HG03571 (cell line): Measurements from ENCODE around the gene CIAO3.
"Not testable (repeated sequence)": the region's sequence is repeated elsewhere in the genome, so short reads cannot be mapped to it uniquely, and the experiment has no call there.

Source experiments
- ATAC-seq: cut with Tn5 transposase; IDR thresholded peaks from one replicate; pipeline ENCODE4 v1.9.1; 2021; ENCODE audit not compliant: unreplicated experiment

The CIAO3 gene

GRCh38 chr16:760545-761343 lies 19.9 kb upstream of the CIAO3 start, which contains the start of gene MSLN:
MSLN (plus strand) TSS chr16:760734; CDS start chr16:762681, 1,947 bp downstream.
- no peak for ATAC-seq

- ATAC-seq = no peak
Measured at GRCh38 chr16:760065-760464, 19.3 kb upstream of the CIAO3 start.

DNA sequence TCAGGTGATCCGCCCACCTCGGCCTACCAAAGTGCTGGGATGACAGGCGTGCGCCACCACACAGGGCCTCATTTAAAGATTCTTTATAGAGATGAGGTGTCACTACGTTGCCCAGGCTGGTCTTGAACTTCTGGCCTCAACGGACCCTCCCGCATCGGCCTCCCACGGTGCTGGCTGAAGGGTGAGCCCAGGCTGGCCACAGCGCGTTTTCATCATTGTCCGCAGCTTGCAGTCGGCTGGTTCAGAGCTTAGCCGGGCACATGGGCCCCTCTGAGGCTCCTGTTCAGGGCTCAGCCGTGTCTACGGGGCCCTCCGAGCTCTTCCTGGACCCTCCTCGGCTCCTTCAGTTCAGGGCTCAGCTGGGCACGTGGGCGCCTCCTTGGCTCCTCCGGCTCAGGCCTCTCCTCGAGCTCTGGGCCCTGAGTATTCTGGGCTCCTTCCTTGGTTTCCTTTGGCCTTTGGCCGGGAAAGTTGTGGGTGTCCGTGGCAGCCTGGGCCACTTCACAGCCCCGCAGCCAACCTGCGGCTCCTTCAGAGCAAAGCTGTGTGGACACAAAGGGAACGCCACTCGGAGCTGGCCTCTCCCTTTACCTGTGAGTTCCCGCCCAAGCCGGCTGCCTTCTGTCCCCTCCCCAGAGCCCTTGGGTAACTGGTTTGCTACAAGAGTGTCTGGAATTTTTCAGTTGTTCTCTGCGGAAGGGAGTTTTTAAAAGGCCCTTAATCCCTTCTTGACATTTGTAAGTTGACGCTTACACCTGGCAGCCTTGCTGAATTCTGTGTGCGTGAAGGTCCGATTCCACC lies 18.5 kb upstream of the CIAO3 start:
- no peak for ATAC-seq

GRCh38 chr16:756428-756827 lies 15.6 kb upstream of the CIAO3 start:
- no peak for ATAC-seq

GRCh38 chr16:754656-755055 lies 13.9 kb upstream of the CIAO3 start:
- ATAC-seq = no peak

DNA sequence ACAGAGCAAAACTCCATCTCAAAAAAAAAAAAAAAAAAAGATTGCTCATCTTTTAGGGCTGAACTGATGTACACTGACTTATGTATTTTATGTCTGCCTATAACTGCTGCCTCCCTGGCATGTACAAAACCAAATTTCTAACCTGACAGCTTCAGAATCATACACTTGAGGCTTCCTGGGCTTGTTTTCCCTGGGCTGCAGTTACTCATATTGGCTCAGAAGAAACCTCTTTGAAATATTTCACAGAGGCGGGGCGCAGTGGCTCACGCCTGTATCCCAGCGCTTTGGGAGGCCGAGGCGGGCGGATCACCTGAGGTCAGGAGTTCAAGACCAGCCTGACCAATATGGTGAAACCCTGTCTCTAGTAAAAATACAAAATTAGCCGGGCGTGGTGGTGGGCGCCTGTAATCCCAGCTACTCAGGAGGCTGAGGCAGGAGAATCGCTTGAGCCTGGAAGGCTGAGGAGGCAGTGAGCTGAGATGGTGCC lies 13.4 kb upstream of the CIAO3 start:
- not testable (repeated sequence) for ATAC-seq

- ATAC-seq = no peak
Measured at GRCh38 chr16:752007-752312, 11.2 kb upstream of the CIAO3 start.

DNA sequence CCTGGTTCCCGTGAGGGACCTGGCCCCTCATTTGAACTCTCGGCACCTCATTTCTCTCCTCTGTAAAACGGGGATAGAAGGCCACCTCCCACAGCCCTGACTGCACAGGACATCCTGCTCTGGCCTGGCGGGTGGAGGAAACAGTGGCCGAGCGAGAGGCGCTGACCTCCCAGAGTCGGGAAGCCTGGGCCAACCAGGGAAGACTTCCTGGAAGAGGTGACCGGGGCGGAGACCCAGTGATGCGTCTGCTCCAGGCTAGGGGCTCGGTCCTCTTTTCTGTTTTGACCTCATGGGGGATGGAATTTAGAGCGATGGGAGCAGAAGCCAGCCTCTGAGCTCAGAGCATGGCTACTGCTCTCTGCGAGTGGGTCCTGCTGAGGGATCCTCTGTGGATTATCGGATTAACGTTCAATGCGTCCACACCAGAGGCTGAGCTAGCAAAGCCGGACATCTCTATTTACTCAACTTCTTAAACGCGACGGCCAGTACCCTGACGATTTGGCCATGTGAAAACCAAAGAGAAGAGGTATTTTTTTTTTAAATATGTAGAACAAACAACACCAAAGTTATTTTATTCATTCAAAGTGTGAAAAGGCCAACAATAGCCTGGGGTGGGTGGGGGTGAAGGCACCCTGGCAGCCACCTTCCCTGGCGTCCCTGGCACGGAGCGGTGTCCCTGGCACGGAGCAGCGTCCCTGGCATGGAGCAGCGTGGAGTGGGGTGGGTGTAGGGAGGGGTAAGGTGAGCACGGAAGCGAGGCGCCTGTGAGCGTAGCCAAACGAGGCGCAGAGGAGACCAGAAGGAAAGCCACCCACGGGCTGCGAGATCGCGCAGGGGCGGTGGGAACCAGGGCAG lies 10.6 kb upstream of the CIAO3 start:
- no peak for ATAC-seq

- ATAC-seq = no peak
Measured at GRCh38 chr16:750485-750884, 9.7 kb upstream of the CIAO3 start.

GRCh38 chr16:749010-749409 lies 8.2 kb upstream of the CIAO3 start:
- no peak for ATAC-seq

- ATAC-seq = no peak
Measured at GRCh38 chr16:747978-748746, 7.4 kb upstream of the CIAO3 start.

GRCh38 chr16:746637-747036 lies 5.8 kb upstream of the CIAO3 start:
- no peak for ATAC-seq

DNA sequence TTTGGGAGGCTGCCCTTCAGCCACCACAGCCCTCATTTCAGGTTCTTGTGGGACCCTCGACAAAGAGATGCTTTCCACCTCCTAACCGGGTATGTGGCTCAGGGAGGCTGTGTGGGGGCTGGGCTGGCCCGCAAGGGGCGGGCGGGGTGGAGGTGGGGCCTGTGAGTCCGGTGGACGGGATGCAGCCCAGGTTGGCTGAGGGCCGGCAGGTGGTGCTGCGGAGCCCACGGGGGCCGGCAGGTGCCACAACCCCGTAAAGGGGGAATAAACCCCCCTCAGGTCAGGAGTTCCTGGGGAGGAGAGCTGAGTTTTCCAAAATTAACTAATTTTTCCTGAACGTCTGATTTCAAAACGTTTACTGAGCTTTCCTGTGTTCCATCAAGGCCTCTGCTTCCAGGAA lies 4.9 kb upstream of the CIAO3 start:
- ATAC-seq = no peak

DNA sequence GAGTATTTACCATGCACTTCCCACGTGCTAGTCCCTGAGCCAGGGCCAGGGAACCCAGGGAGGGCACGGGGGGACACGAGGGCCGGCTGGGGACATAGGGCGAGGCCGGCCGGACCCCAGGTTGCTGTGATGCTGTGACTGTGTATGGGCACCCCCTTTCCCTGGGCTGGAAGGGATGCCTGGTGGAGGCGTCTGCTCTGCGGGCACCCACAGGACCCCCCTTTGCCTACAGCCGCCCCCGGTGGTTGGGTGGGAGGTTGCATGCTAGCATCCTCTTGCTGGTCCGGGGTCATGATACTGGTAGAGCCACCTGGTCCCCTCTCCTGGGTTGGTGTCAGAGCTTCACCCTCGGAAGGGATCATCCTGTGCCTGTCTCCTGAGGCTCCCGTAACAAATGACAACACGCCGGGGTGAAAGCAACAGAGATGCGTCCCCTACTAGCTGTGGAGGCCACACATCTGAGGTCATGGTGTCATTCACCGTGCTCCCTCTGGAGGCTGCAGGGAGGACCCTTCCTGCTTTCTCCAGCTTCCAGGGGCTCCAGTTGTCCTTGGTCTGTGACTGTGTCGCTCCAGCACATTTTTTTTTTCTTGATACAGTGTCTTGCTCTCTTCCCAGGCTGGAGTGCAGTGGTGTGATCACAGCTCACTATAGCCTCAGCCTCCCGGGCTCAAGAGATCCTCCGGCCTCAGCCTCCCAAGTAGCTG lies 3.1 kb upstream of the CIAO3 start:
- no peak for ATAC-seq

DNA sequence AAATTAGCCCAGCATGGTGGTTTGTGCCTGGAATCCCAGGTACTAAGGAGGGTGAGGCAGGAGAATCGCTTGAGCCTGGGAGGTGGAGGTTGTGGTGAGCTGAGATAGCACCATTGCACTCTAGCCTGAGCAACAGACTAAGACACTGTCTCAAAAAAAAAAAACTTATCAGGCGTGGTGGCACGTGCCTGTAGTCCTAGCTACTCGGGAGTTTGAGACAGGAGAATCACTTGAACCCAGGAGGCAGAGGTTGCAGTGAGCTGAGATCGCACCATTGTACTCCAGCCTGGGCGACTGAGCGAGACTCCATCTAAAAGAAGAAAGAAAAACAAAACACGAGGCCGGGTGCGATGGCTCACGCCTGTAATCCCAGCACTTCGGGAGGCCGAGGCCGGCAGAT lies 2.1 kb upstream of the CIAO3 start:
- not testable (repeated sequence) for ATAC-seq

GRCh38 chr16:741986-742629 lies 1.3 kb upstream of the CIAO3 start:
- no peak for ATAC-seq

GRCh38 chr16:740459-740763 lies 386 bp downstream of the CIAO3 start:
- no peak for ATAC-seq

DNA sequence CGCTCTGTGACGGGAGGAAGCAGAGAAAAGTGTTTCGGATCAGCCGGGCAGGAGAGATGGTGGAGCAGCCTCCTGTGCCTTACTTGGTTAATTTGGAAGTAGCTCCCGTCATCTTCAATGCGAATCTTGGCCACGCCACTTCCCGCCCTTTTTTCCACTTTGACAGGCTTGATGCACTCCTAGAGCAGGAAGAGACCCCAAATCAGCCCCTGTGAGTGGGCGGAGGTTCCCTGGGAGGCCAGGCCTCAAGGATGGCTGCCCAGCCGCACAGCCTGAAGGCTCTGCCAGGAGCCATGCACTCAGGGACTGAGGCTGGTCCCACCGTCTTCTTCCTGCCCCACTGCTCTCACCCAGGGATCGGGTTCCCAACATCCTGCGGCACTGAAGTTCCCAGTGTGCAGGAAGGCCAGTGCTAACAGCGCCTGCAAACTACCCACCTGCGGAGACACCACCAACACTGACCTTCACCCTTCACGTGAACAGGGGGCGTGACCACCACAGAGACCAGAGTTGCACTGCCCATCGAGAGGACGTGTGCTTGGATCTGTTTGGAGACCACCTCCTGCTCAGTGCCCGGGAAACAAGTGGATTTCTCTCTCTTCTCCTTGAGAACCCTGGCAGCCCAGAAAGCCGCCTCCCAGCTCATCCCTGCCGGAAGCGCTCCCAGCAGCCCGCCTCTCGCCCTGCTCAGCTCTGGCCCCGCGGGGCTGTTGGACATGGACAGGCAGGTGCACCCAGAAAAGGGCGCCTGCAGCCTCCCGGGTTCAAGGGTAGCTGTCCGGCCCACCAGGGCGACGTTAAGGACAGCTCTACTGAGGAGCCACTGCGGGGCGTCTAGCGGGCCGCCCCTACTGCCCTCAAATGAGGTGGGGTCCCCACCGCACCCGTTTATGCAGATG lies 988 bp downstream of the CIAO3 start:
- ATAC-seq = no peak
